ENCODE measurements around the gene ARMH3.

The ARMH3 gene

GRCh38 chr10:101901340-101901739, 154.6 kb downstream of the ARMH3 start:
- TF ChIP-seq, protein P1, sequence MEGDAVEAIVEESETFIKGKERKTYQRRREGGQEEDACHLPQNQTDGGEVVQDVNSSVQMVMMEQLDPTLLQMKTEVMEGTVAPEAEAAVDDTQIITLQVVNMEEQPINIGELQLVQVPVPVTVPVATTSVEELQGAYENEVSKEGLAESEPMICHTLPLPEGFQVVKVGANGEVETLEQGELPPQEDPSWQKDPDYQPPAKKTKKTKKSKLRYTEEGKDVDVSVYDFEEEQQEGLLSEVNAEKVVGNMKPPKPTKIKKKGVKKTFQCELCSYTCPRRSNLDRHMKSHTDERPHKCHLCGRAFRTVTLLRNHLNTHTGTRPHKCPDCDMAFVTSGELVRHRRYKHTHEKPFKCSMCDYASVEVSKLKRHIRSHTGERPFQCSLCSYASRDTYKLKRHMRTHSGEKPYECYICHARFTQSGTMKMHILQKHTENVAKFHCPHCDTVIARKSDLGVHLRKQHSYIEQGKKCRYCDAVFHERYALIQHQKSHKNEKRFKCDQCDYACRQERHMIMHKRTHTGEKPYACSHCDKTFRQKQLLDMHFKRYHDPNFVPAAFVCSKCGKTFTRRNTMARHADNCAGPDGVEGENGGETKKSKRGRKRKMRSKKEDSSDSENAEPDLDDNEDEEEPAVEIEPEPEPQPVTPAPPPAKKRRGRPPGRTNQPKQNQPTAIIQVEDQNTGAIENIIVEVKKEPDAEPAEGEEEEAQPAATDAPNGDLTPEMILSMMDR (IDR thresholded peaks at IDR 0.05; ENCODE audit: low read length) = no peak
- TF ChIP-seq EZH2phosphoT487 (IDR thresholded peaks at IDR 0.05; ENCODE audit: low read length) = no peak
- no peak for TF ChIP-seq EZH2 (optimal IDR thresholded peaks at IDR 0.05; ENCODE audit: low read depth, low read length)
- no peak overlapping the region for H3K4me2 ChIP-seq (ENCODE audit: low read depth, low read length)

DNA sequence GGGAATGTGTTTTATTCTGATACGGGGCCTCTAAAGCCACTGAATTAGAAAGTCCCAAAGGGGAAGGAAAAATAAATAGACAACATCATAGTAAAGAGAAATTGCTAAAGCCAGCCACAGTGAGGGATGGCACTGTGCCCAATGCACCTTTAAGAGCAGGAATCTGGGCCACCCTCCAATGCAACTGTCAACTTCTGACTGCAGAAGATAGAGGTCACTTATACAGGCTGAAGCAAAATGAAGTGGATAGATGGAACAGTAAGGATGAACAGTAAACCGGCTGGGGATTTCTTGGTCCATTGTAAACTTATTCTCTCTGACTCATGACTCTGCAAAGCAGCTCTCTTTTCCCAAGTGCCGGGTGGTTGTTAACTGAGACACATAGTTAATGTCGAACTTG, 158.3 kb downstream of the ARMH3 start:
- no peaks in the 10 kb centered on the region for H3K4me1 ChIP-seq (ENCODE audit: low read length)
- H3K9ac ChIP-seq (ENCODE audit: low read length) = no peak overlapping the region
- no peak overlapping the region for H3K4me2 ChIP-seq (ENCODE audit: low read depth, low read length)
- no peaks in the 10 kb centered on the region for H4K20me1 ChIP-seq (ENCODE audit: insufficient read depth, low read length)
- DNase-seq = no peak
- no peak overlapping the region for H3K27ac ChIP-seq (ENCODE audit: low read length)
- no peaks in the 10 kb centered on the region for H3K27me3 ChIP-seq (replicated peaks; ENCODE audit: insufficient read depth, low read length)
- no peaks in the 10 kb centered on the region for H3K79me2 ChIP-seq (ENCODE audit: low read length)
- H3F3A ChIP-seq (ENCODE audit: insufficient read depth, low read length) = no peaks in the 10 kb centered on the region
- H3K36me3 ChIP-seq (replicated peaks; ENCODE audit: insufficient read depth, low read length) = no peaks in the 10 kb centered on the region
- H3K9me2 ChIP-seq (replicated peaks; ENCODE audit: insufficient read depth, low read length) = no peaks in the 10 kb centered on the region
- no peak overlapping the region for H3K4me3 ChIP-seq (ENCODE audit: low read length)
- no peaks in the 10 kb centered on the region for H3K9me3 ChIP-seq (replicated peaks; ENCODE audit: insufficient read depth, low read length)
- TF ChIP-seq, protein P1 (IDR thresholded peaks at IDR 0.05; ENCODE audit: low read length) = no peak
- no peak for TF ChIP-seq EZH2phosphoT487 (IDR thresholded peaks at IDR 0.05; ENCODE audit: low read length)
- TF ChIP-seq EZH2 (optimal IDR thresholded peaks at IDR 0.05; ENCODE audit: low read depth, low read length) = no peak
- no peak overlapping the region for H2AFZ ChIP-seq (ENCODE audit: low read length)

More at GRCh38 chr10:101901340-101901739, 154.6 kb downstream of the ARMH3 start:
- Histone ChIP-seq H3K9me2 (replicated peaks; ENCODE audit: insufficient read depth, low read length) (no peaks in the 10 kb centered on the region), H4K20me1 (ENCODE audit: insufficient read depth, low read length) (no peaks in the 10 kb centered on the region), H3K4me1 (ENCODE audit: low read length) (no peaks in the 10 kb centered on the region), H3K27ac (ENCODE audit: low read length) (no peak overlapping the region), H3K9ac (ENCODE audit: low read length) (no peak overlapping the region), H3F3A (ENCODE audit: insufficient read depth, low read length) (no peaks in the 10 kb centered on the region), H3K27me3 (replicated peaks; ENCODE audit: insufficient read depth, low read length) (no peaks in the 10 kb centered on the region), H3K9me3 (replicated peaks; ENCODE audit: insufficient read depth, low read length) (no peaks in the 10 kb centered on the region), H3K79me2 (ENCODE audit: low read length) (no peaks in the 10 kb centered on the region), H2AFZ (ENCODE audit: low read length) (no peak overlapping the region), H3K36me3 (replicated peaks; ENCODE audit: insufficient read depth, low read length) (no peaks in the 10 kb centered on the region), H3K4me3 (ENCODE audit: low read length) (no peak overlapping the region)
- no peak for DNase-seq

DNA sequence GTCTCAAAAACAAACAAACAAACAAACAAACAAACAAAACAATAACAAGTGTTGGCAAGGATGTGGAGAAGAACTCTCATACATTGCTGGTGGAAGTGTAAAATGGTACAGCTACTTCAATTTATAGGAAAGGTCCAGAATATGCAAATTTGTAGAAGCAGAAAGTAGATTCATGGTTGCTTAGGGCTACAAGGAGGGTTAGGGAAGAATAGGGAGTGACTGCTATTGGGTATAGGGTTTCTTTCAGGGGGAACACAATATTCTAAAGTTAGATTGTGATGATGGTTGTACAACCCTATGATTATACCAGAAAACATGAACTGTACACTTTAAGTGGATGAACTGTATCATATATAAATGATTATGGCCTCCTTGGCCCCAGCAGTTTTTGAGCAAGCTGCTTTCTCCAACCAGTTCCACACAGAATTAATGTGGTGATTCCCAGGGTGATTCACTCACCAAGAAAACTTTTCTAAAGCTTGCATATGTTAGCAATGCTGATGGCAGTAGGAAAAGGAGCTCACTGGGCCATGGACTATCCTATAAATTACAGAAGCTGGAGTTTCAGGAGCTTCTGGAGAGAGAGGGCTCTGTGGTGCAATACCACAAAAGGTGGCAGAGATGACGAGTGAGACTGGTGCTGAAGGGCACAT, 159.6 kb downstream of the ARMH3 start:
- Histone ChIP-seq H3K4me3 (ENCODE audit: low read length) (no peak overlapping the region), H3K4me1 (ENCODE audit: low read length) (no peaks in the 10 kb centered on the region), H3K9me3 (replicated peaks; ENCODE audit: insufficient read depth, low read length) (no peaks in the 10 kb centered on the region), H3F3A (ENCODE audit: insufficient read depth, low read length) (no peaks in the 10 kb centered on the region), H3K79me2 (ENCODE audit: low read length) (no peaks in the 10 kb centered on the region), H3K4me2 (ENCODE audit: low read depth, low read length) (no peak overlapping the region), H3K9ac (ENCODE audit: low read length) (no peak overlapping the region), H3K27ac (ENCODE audit: low read length) (no peak overlapping the region), H4K20me1 (ENCODE audit: insufficient read depth, low read length) (no peaks in the 10 kb centered on the region), H3K9me2 (replicated peaks; ENCODE audit: insufficient read depth, low read length) (no peaks in the 10 kb centered on the region), H2AFZ (ENCODE audit: low read length) (no peak overlapping the region), H3K36me3 (replicated peaks; ENCODE audit: insufficient read depth, low read length) (no peaks in the 10 kb centered on the region), H3K27me3 (replicated peaks; ENCODE audit: insufficient read depth, low read length) (no peaks in the 10 kb centered on the region)
- DNase-seq = no peak
- TF ChIP-seq EZH2 (optimal IDR thresholded peaks at IDR 0.05; ENCODE audit: low read depth, low read length) = no peak
- no peak for TF ChIP-seq EZH2phosphoT487 (IDR thresholded peaks at IDR 0.05; ENCODE audit: low read length)
- TF ChIP-seq, protein P1 (IDR thresholded peaks at IDR 0.05; ENCODE audit: low read length) = no peak
